ENCODE data around the gene FBXW5. TPM values are rescaled to one million over a fixed set of nuclear protein-coding genes. Genes with fewer than 3 reads are reported as not detected.

FBXW5 gene
- total RNA-seq, 1 experiment from 2014 or later = 88.0 TPM

DNA sequence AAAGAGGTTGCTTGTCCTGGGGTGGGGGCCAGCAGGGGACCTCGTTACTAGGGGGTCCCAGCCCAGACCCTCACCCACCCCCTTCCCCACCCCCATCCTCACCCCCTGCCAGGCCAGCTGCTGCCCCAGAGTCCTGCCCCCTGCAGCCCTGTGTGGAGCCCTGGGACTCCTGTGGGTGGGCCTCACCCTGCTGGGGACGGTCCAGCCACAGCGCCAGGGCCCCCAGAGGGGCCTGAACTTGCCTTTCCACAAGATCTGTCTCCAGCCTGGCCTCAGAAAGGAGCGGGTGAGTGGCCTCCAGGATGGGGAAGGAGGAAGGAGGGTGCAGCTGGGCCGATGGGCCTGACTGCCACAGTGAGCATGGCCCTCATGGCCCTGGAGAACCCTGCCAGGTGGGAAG is 25.2 kb upstream of the FBXW5 start:
- Histone ChIP-seq H4K20me1 (ENCODE audit: insufficient read depth) (no peaks in the 10 kb centered on the region), H2AFZ (ENCODE audit: low read depth, low read length, poor library complexity, severe bottlenecking) (no peak overlapping the region), H3K27ac (ENCODE audit: low read depth, low read length) (no peak overlapping the region), H3K4me3 (replicated peaks in 1 of 2; ENCODE audit: low read depth in 1 of 2, low read length in 2 of 2) (no peak overlapping the region), H3K36me3 (ENCODE audit: control insufficient read depth in 1 of 2, insufficient read depth in 2 of 2, low read length in 2 of 2) (no peaks in the 10 kb centered on the region), H3K4me1 (ENCODE audit: control insufficient read depth in 1 of 2, insufficient read depth in 2 of 2, low read length in 2 of 2) (peaks cover 2 to 16% of the 10 kb centered on the region in 2 experiments), H3K4me2 (ENCODE audit: low read length) (no peak overlapping the region), H3K9ac (ENCODE audit: low read length) (no peak overlapping the region), H3K79me2 (ENCODE audit: insufficient read depth, low read length) (no peaks in the 10 kb centered on the region), H3K9me3 (ENCODE audit: control insufficient read depth in 1 of 2, insufficient read depth in 1 of 2, low read depth in 1 of 2, low read length in 2 of 2) (no peaks in the 10 kb centered on the region), H3K9me2 (ENCODE audit: insufficient read depth) (no peaks in the 10 kb centered on the region), H3K27me3 (ENCODE audit: insufficient read depth, low read length) (no peaks in the 10 kb centered on the region)
- DNase-seq (ENCODE audit: low read depth, low spot score) (no peak), ATAC-seq (no peak)
- ChIA-PET POLR2A (interaction anchor here (1.2 kb wide), 1 partner anchor 9 kb away, joined by 5 read pairs; no protein-coding TSS in a partner anchor), CTCF (no interaction called here), RAD21 (ENCODE audit: low non-redundant PET in 1 of 2, low total read pairs in 2 of 2, uncharacterized antibody in 2 of 2, unreplicated experiment in 2 of 2) (no interaction called here)
- no TSS peak for BruUV-seq (replicated peaks)
- intact Hi-C loops (cut with micrococcal nuclease) = no loop called here
- TF ChIP-seq RAD21 (IDR thresholded peaks at IDR 0.05; ENCODE audit: low read depth) = no peak
- TF ChIP-seq EGR1 (IDR thresholded peaks at IDR 0.05; ENCODE audit: low read depth) = no peak
- TF ChIP-seq CBX3 (IDR thresholded peaks at IDR 0.05; ENCODE audit: low read depth) = no peak
- no peak for TF ChIP-seq POLR2AphosphoS5 (IDR thresholded peaks at IDR 0.05; ENCODE audit: low read depth, low read length)
- no peak for TF ChIP-seq SIN3A (IDR thresholded peaks at IDR 0.05; ENCODE audit: low read depth)
- no peak for TF ChIP-seq CEBPB (IDR thresholded peaks at IDR 0.05; ENCODE audit: low read depth)
- TF ChIP-seq EZH2 (IDR thresholded peaks at IDR 0.05) = no peak
- no peak for TF ChIP-seq SP1 (IDR thresholded peaks at IDR 0.05; ENCODE audit: low read depth)
- TF ChIP-seq, protein P1, sequence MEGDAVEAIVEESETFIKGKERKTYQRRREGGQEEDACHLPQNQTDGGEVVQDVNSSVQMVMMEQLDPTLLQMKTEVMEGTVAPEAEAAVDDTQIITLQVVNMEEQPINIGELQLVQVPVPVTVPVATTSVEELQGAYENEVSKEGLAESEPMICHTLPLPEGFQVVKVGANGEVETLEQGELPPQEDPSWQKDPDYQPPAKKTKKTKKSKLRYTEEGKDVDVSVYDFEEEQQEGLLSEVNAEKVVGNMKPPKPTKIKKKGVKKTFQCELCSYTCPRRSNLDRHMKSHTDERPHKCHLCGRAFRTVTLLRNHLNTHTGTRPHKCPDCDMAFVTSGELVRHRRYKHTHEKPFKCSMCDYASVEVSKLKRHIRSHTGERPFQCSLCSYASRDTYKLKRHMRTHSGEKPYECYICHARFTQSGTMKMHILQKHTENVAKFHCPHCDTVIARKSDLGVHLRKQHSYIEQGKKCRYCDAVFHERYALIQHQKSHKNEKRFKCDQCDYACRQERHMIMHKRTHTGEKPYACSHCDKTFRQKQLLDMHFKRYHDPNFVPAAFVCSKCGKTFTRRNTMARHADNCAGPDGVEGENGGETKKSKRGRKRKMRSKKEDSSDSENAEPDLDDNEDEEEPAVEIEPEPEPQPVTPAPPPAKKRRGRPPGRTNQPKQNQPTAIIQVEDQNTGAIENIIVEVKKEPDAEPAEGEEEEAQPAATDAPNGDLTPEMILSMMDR (IDR thresholded peaks at IDR 0.05 in 2 of 3, conservative IDR thresholded peaks at IDR 0.05 in 1 of 3; ENCODE audit: borderline replicate concordance in 1 of 3, insufficient read depth in 1 of 3, low read depth in 2 of 3, low read length in 2 of 3) = no peak
- TF ChIP-seq YY1 (IDR thresholded peaks at IDR 0.05; ENCODE audit: extremely low read depth, insufficient replicate concordance, low read depth, low read length) = no peak
- TF ChIP-seq POLR2A (IDR thresholded peaks at IDR 0.05; ENCODE audit: borderline replicate concordance, extremely low read depth, insufficient read depth, insufficient read length) = no peak
- no peak for TF ChIP-seq JUND (IDR thresholded peaks at IDR 0.05)
- TF ChIP-seq ELF1 (IDR thresholded peaks at IDR 0.05; ENCODE audit: borderline replicate concordance, low read depth) = no peak
- TF ChIP-seq, protein P2, sequence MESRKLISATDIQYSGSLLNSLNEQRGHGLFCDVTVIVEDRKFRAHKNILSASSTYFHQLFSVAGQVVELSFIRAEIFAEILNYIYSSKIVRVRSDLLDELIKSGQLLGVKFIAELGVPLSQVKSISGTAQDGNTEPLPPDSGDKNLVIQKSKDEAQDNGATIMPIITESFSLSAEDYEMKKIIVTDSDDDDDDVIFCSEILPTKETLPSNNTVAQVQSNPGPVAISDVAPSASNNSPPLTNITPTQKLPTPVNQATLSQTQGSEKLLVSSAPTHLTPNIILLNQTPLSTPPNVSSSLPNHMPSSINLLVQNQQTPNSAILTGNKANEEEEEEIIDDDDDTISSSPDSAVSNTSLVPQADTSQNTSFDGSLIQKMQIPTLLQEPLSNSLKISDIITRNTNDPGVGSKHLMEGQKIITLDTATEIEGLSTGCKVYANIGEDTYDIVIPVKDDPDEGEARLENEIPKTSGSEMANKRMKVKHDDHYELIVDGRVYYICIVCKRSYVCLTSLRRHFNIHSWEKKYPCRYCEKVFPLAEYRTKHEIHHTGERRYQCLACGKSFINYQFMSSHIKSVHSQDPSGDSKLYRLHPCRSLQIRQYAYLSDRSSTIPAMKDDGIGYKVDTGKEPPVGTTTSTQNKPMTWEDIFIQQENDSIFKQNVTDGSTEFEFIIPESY (IDR thresholded peaks at IDR 0.05; ENCODE audit: extremely low read depth, insufficient replicate concordance, low read length) = no peak
- TF ChIP-seq SRF (IDR thresholded peaks at IDR 0.05; ENCODE audit: low read depth) = no peak

Data from HCT116 (cell line).